GM10266 (cell line): ENCODE data around the gene KRT86.
"Not testable (repeated sequence)": the region's sequence is repeated elsewhere in the genome, so short reads cannot be mapped to it uniquely, and the experiment has no call there.

Experiments used
- DNase-seq: peaks from one replicate; pipeline ENCODE4 v3.0.0; 2012; ENCODE audit errors: extremely low spot score
- TF ChIP-seq, protein P1 (sequence below): IDR thresholded peaks from 2 replicates; pipeline ENCODE4 v1.5.1; 2012; ENCODE audit warnings: mild to moderate bottlenecking, low read depth; ENCODE audit not compliant: control insufficient read depth, insufficient read depth; ENCODE audit errors: missing control alignments

The KRT86 gene

DNA sequence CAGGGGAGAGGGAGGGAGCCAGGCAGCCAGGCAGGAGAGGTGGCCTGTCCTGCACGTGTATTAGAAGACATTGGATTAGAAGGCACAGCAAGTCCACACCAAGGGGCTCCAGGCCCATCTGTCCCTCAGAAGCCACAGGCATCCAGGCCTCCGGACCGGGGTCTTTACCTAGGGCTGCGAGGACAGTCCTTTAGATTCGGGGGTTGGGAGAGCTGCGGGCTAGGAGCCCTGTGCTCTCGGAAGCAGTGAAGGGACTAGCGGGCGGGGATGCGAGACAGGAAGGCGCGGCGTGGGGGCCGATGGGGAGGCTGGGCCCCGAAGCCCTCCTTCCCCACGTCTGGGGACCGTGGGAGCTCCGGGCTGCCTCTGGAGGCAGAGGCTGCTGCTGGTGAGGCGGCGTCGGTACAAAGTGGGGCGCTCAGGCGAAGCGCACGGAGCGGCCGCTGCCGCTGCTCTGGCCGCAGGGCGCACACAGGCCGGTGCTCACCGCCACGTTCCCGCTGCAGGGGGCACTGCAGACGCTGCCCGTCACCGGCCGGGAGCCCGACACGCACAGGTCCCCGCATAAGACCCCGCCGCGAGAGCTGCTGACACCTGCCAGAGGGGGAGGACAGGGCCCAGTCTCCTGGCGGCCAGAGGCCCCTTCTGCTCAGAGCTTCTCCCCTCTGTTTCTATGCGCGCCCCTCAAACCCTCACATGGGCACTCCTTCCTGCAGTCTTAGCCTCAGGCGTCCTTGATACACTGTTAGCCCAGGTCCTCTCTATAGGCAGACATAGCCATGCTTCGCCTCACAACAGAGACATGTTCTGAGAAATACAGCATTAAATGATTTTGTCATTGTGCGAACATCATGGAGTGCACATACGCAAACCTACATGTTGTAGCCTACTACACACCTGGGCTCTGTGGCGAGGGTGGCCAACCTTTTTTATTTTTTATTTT lies 24.1 kb upstream of the KRT86 start:
- no peak for DNase-seq
- TF ChIP-seq, protein P1, sequence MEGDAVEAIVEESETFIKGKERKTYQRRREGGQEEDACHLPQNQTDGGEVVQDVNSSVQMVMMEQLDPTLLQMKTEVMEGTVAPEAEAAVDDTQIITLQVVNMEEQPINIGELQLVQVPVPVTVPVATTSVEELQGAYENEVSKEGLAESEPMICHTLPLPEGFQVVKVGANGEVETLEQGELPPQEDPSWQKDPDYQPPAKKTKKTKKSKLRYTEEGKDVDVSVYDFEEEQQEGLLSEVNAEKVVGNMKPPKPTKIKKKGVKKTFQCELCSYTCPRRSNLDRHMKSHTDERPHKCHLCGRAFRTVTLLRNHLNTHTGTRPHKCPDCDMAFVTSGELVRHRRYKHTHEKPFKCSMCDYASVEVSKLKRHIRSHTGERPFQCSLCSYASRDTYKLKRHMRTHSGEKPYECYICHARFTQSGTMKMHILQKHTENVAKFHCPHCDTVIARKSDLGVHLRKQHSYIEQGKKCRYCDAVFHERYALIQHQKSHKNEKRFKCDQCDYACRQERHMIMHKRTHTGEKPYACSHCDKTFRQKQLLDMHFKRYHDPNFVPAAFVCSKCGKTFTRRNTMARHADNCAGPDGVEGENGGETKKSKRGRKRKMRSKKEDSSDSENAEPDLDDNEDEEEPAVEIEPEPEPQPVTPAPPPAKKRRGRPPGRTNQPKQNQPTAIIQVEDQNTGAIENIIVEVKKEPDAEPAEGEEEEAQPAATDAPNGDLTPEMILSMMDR, result no peak

DNA sequence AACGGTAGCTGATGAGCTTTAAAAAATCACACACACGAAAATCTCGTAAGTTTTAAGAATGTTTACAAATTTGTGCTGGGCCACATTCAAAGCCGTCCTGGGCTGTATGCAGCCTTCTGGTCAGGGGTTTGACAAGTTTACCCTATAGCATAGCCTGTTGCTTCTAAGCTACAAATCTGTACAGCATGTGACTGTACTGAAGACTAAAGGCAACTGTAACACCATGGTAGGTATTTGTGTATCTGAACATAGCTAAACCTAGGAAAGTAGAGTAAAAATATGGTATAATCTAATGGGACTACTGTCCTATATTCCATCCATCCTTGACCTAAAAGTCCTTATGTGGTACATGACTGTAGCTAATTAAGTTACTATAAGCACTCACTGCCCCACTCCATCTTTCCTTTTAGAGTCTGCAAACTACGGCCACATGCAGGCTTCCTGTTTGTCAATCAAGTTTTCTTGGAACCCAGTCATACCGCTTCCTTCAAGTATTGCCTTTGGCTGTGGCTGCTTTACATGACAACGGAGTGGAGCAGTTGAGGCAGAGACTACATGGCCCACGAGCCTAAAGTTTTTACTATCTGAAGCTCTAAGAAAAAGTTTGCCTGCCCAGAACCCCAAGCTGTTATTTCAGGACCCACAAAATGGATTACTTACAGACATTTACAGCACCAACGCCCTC lies 22.9 kb upstream of the KRT86 start:
- DNase-seq, result no peak
- TF ChIP-seq, protein P1, result no peak

DNA sequence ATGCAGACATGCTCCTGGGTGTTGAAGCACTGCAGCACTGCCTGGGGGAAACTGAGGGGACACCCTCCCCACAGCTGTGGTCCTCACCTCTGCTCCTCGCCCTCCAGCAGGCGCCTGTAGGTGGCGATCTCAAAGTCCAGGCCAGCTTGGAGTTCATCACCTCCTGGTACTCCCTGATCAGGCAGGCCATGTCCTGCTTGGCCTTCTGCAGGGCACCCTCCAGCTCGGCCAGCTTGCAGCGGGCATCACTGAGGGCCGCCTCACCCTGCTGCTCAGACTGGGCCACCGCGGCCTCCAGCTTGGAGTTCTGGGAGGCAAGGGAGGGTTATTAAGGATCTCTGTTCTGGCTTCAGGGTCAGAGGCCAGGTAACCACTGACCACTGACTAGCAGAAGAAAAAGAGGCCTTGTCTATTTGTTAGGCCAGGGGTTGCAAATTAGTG lies 22.2 kb upstream of the KRT86 start:
- TF ChIP-seq, protein P1, result peak; percentile 22
- not testable (repeated sequence) for DNase-seq

DNA sequence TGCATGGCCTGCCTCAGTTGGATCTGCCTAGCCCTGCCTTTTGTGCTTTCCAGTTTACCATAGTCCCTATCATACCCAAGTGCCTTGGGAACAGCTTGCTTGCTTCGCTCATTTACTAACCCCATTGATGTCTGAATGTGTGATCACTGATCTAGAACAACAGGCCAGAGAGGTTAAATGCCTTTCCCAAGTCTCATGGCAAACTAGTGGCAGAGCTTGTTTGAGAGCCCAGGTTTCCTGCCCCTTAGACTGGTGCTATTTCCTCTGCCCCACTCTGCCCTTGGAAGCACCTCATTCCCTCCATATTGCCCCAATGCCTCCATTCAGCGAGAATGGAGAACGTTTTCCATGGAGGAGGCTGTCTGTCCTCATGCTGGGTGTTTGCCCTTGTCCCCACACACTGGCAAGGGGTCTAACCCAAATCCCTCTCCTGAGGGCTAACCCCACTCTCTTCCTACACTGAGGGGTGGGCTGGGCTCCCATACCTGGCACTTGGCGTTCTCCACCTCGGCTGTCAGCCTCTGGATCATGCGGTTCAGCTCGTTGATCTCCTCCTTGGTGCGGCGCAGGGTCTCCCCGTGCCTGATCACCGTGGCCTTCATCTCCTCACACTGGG lies 21.6 kb upstream of the KRT86 start:
- TF ChIP-seq, protein P1, result no peak
- DNase-seq, result no peak

DNA sequence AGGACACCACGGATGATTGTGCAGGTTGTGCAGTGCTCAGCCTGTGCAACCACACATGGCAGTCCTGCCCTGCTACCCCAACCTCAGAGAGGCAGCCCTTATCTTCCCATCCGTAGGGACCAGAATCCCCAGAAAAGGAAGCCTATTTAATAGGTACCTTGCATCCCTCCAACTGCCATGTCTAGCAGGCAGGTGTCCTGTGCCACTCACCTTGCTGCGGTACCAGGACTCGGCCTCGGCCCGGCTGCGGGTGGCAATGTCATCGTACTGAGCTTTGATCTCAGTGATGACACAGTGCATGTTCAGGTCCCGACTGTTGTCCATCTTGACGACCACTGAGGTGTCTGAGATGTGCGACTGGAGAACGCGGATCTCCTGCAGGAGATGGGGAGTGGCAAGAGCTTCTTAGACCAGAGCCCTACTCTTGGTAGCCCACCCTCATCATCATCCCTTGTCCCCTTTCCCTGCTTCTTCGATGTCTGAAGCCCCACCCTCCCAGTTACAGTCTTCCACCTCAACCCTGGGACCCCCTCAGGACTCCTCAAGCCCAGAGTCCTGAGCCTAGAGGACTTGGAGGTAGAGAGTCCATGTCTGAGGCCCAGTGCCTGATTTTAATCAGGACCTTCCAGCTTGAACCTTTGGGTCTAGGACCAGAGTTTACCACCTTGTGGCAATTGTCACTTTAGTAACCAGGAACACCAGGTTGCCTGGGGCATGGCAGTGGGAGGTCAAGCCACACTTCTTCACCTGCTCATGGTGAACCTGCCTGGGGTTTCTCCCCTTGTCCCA lies 20.9 kb upstream of the KRT86 start:
- no peak for DNase-seq
- TF ChIP-seq, protein P1, result no peak

DNA sequence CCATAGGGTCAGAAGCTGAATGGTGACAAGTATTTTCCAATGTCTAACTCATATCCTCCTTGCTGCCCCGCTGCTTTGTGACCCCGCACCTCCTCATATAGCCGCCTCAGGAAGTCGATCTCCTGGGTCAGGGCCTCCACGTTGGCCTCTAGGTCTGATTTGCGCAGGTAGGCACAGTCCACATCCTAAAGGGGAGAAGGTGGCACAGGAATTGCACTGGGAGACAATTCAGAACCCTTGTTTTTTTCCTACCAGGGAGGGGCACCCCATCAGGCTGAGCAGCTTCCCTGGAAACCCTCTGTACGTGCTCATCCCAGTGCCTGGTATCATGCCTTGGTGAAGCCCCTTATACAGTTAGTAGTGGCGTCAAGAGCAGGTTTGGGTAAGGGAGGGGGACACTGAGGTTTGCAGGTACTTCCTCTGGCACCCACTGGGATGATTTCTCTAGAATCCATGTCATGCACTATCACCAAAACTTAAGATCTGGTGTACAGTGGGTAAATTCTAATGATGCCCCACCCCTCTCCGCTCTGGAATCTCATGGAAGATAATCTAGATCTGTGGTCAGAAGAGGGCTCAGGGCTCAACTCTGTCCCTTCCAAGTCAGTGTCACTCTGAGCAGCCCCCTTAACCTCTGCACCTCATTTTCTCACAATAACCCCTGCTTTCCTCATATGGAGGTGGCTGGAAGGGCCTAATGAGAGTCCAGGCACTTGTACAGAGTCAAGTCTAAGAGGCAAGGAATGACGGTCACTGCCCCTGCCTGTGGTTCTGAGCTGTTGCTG lies 20.1 kb upstream of the KRT86 start:
- DNase-seq, result no peak

More for the DNA sequence above, 20.1 kb upstream of the KRT86 start:
- TF ChIP-seq, protein P1, result no peak
